Measurements from ENCODE around the gene RAB22A. TPM values are rescaled to one million over a fixed set of nuclear protein-coding genes. Genes with fewer than 3 reads are reported as not detected.

RAB22A gene
- total and polyA plus RNA-seq, 9 of the 15 experiments (the other 6 are each of a cell fraction or from before 2014, with no cell fraction given) = 1.1 to 8.0 (median 6.7) TPM

DNA sequence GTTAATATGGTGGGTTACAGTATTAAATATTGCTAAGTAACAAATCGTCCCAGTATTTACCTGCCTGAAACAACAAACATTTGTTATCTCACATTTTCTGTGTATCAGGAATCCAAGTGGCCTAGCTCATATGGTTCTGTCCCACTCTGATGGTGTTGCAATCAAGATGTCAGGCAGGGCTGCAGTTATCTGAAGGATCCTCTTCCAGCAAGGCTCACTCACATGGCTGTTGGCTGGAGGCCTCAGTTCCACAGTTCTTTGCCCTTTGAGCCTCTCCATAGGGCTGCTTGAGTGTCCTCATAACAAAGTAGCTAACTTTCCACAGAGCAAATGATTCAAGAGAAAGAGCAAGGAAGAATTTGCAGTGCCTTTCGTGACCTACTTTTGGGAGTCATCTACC lies 17.7 kb downstream of the RAB22A start (continued):
- TF ChIP-seq, protein P1, sequence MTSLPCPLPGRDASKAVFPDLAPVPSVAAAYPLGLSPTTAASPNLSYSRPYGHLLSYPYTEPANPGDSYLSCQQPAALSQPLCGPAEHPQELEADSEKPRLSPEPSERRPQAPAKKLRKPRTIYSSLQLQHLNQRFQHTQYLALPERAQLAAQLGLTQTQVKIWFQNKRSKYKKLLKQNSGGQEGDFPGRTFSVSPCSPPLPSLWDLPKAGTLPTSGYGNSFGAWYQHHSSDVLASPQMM (CRISPR knock-in tag; IDR thresholded peaks at IDR 0.05) = no peak
- TF ChIP-seq CEBPB (tag; IDR thresholded peaks at IDR 0.05) = peak; percentile 95
- no peak for TF ChIP-seq ZNF41 (CRISPR knock-in tag; conservative IDR thresholded peaks at IDR 0.05)
- TF ChIP-seq, protein P2, sequence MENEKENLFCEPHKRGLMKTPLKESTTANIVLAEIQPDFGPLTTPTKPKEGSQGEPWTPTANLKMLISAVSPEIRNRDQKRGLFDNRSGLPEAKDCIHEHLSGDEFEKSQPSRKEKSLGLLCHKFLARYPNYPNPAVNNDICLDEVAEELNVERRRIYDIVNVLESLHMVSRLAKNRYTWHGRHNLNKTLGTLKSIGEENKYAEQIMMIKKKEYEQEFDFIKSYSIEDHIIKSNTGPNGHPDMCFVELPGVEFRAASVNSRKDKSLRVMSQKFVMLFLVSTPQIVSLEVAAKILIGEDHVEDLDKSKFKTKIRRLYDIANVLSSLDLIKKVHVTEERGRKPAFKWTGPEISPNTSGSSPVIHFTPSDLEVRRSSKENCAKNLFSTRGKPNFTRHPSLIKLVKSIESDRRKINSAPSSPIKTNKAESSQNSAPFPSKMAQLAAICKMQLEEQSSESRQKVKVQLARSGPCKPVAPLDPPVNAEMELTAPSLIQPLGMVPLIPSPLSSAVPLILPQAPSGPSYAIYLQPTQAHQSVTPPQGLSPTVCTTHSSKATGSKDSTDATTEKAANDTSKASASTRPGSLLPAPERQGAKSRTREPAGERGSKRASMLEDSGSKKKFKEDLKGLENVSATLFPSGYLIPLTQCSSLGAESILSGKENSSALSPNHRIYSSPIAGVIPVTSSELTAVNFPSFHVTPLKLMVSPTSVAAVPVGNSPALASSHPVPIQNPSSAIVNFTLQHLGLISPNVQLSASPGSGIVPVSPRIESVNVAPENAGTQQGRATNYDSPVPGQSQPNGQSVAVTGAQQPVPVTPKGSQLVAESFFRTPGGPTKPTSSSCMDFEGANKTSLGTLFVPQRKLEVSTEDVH (IDR thresholded peaks at IDR 0.05; ENCODE audit: low read depth, partially characterized antibody) = no peak
- TF ChIP-seq HNRNPK (IDR thresholded peaks at IDR 0.05; ENCODE audit: low read depth, low read length, poor library complexity, severe bottlenecking) = no peak
- TF ChIP-seq TRIM25 (IDR thresholded peaks at IDR 0.05; ENCODE audit: borderline replicate concordance) = no peak
- TF ChIP-seq CTBP1 (IDR thresholded peaks at IDR 0.05; ENCODE audit: borderline replicate concordance) = no peak
- no peak for TF ChIP-seq ZNF551 (CRISPR knock-in tag; IDR thresholded peaks at IDR 0.05)
- TF ChIP-seq SAFB (IDR thresholded peaks at IDR 0.05; ENCODE audit: borderline replicate concordance, low read depth, low read length) = no peak
- peak; percentile 23; the same call in 1 of the 2 replicates for TF ChIP-seq MECOM (CRISPR knock-in tag; IDR thresholded peaks at IDR 0.05)
- no peak for TF ChIP-seq ZNF75A (CRISPR knock-in tag; IDR thresholded peaks at IDR 0.05)
- TF ChIP-seq ZNF785 (CRISPR knock-in tag; IDR thresholded peaks at IDR 0.05) = no peak
- no peak for TF ChIP-seq TAF7 (tag; IDR thresholded peaks at IDR 0.05)
- no peak for TF ChIP-seq ZBTB1 (CRISPR knock-in tag; IDR thresholded peaks at IDR 0.05; ENCODE audit: borderline replicate concordance, low read depth)
- TF ChIP-seq MCM7 (IDR thresholded peaks at IDR 0.05) = no peak
- TF ChIP-seq, protein P3, sequence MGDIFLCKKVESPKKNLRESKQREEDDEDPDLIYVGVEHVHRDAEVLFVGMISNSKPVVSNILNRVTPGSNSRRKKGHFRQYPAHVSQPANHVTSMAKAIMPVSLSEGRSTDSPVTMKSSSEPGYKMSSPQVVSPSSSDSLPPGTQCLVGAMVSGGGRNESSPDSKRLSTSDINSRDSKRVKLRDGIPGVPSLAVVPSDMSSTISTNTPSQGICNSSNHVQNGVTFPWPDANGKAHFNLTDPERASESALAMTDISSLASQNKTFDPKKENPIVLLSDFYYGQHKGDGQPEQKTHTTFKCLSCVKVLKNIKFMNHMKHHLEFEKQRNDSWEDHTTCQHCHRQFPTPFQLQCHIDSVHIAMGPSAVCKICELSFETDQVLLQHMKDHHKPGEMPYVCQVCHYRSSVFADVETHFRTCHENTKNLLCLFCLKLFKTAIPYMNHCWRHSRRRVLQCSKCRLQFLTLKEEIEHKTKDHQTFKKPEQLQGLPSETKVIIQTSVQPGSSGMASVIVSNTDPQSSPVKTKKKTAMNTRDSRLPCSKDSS (IDR thresholded peaks at IDR 0.05; ENCODE audit: low read depth, partially characterized antibody) = no peak
- no peak for TF ChIP-seq CBFA2T2 (conservative IDR thresholded peaks at IDR 0.05)
- TF ChIP-seq ZNF165 (CRISPR knock-in tag; IDR thresholded peaks at IDR 0.05; ENCODE audit: borderline replicate concordance) = no peak
- no peak for TF ChIP-seq NR2C2 (CRISPR knock-in tag; IDR thresholded peaks at IDR 0.05)
- TF ChIP-seq NR2C2 (tag; IDR thresholded peaks at IDR 0.05) = no peak
- no peak for TF ChIP-seq CAMTA2 (CRISPR knock-in tag; conservative IDR thresholded peaks at IDR 0.05)
- TF ChIP-seq RFX1 (IDR thresholded peaks at IDR 0.05) = no peak
